Measurements from ENCODE around the gene SDK1. TPM values are rescaled to one million over a fixed set of nuclear protein-coding genes. Genes with fewer than 3 reads are reported as not detected.

SDK1 gene
- total RNA-seq, 1 experiment from 2014 or later: 7.1 TPM

GRCh38 chr7:4200546-4201094 lies 899.6 kb downstream of the SDK1 start:
- no peaks in the 10 kb centered on the region for H3K9me3 Mint-ChIP-seq (ENCODE audit: unreplicated experiment)
- no peaks in the 10 kb centered on the region for H3K36me3 Mint-ChIP-seq (ENCODE audit: insufficient read depth, unreplicated experiment)
- no peaks in the 10 kb centered on the region for H3K36me3 ChIP-seq (ENCODE audit: control insufficient read depth, insufficient read depth, low read length)
- no peaks in the 10 kb centered on the region for H3K4me1 Mint-ChIP-seq (ENCODE audit: low read depth, unreplicated experiment)
- BruUV-seq (replicated peaks): no TSS peak
- DNase-seq: no peak
- no peaks in the 10 kb centered on the region for H3K9me3 ChIP-seq
- ChIA-PET CTCF (no interaction called here), POLR2A (no interaction called here)
- no peak overlapping the region for H3K4me3 Mint-ChIP-seq (ENCODE audit: unreplicated experiment)
- no peaks in the 10 kb centered on the region for H3K27me3 Mint-ChIP-seq (ENCODE audit: insufficient read depth, unreplicated experiment)
- TF ChIP-seq CTCF (IDR thresholded peaks at IDR 0.05; ENCODE audit: insufficient read depth in 1 of 2, low read depth in 1 of 2, low read length in 1 of 2, severe bottlenecking in 1 of 2, unreplicated experiment in 1 of 2): no peak
- no peaks in the 10 kb centered on the region for H3K4me1 ChIP-seq
- no peaks in the 10 kb centered on the region for H3K27me3 ChIP-seq (replicated peaks; ENCODE audit: control insufficient read depth, insufficient read depth, low read length)
- H3K4me3 ChIP-seq (ENCODE audit: low read depth, low read length): no peak overlapping the region
- intact Hi-C loops (cut with micrococcal nuclease; ENCODE audit: unreplicated experiment): no loop called here
- H3K27ac Mint-ChIP-seq (ENCODE audit: unreplicated experiment): no peak overlapping the region

GRCh38 chr7:4201566-4201965 lies 900.5 kb downstream of the SDK1 start:
- no peak for DNase-seq
- no peak overlapping the region for H3K27ac Mint-ChIP-seq (ENCODE audit: unreplicated experiment)
- no peak overlapping the region for H3K4me3 ChIP-seq (ENCODE audit: low read depth, low read length)
- H3K36me3 ChIP-seq (ENCODE audit: control insufficient read depth, insufficient read depth, low read length): no peaks in the 10 kb centered on the region
- no TSS peak for BruUV-seq (replicated peaks)
- CTCF ChIA-PET: no interaction called here
- H3K9me3 Mint-ChIP-seq (ENCODE audit: unreplicated experiment): no peaks in the 10 kb centered on the region
- no peak for TF ChIP-seq CTCF (IDR thresholded peaks at IDR 0.05; ENCODE audit: insufficient read depth in 1 of 2, low read depth in 1 of 2, low read length in 1 of 2, severe bottlenecking in 1 of 2, unreplicated experiment in 1 of 2)
- no peaks in the 10 kb centered on the region for H3K9me3 ChIP-seq
- no peaks in the 10 kb centered on the region for H3K4me1 Mint-ChIP-seq (ENCODE audit: low read depth, unreplicated experiment)
- no peak overlapping the region for H3K4me3 Mint-ChIP-seq (ENCODE audit: unreplicated experiment)
- no peaks in the 10 kb centered on the region for H3K36me3 Mint-ChIP-seq (ENCODE audit: insufficient read depth, unreplicated experiment)
- H3K27me3 ChIP-seq (replicated peaks; ENCODE audit: control insufficient read depth, insufficient read depth, low read length): no peaks in the 10 kb centered on the region
- POLR2A ChIA-PET: no interaction called here
- intact Hi-C loops (cut with micrococcal nuclease; ENCODE audit: unreplicated experiment): no loop called here
- H3K27me3 Mint-ChIP-seq (ENCODE audit: insufficient read depth, unreplicated experiment): no peaks in the 10 kb centered on the region
- H3K4me1 ChIP-seq: no peaks in the 10 kb centered on the region

- Histone ChIP-seq H3K27me3 (replicated peaks; ENCODE audit: control insufficient read depth, insufficient read depth, low read length) (no peaks in the 10 kb centered on the region), H3K9me3 (no peaks in the 10 kb centered on the region), H3K4me3 (ENCODE audit: low read depth, low read length) (no peak overlapping the region), H3K36me3 (ENCODE audit: control insufficient read depth, insufficient read depth, low read length) (no peaks in the 10 kb centered on the region), H3K4me1 (no peaks in the 10 kb centered on the region)
- no peak overlapping the region for H3K4me3 Mint-ChIP-seq (ENCODE audit: unreplicated experiment)
- POLR2A ChIA-PET: no interaction called here
- TF ChIP-seq CTCF (IDR thresholded peaks at IDR 0.05; ENCODE audit: insufficient read depth in 1 of 2, low read depth in 1 of 2, low read length in 1 of 2, severe bottlenecking in 1 of 2, unreplicated experiment in 1 of 2): no peak
- no TSS peak for BruUV-seq (replicated peaks)
- H3K27me3 Mint-ChIP-seq (ENCODE audit: insufficient read depth, unreplicated experiment): no peaks in the 10 kb centered on the region
- intact Hi-C loops (cut with micrococcal nuclease; ENCODE audit: unreplicated experiment): no loop called here
- H3K9me3 Mint-ChIP-seq (ENCODE audit: unreplicated experiment): no peaks in the 10 kb centered on the region
- no peak overlapping the region for H3K27ac Mint-ChIP-seq (ENCODE audit: unreplicated experiment)
- no peaks in the 10 kb centered on the region for H3K4me1 Mint-ChIP-seq (ENCODE audit: low read depth, unreplicated experiment)
- DNase-seq: no peak
- no peaks in the 10 kb centered on the region for H3K36me3 Mint-ChIP-seq (ENCODE audit: insufficient read depth, unreplicated experiment)
- CTCF ChIA-PET: no interaction called here
Measured at GRCh38 chr7:4202154-4202736, 901.2 kb downstream of the SDK1 start.

All from Caco-2 (cell line).